ENCODE results near the gene CAPS.

Gene CAPS

DNA sequence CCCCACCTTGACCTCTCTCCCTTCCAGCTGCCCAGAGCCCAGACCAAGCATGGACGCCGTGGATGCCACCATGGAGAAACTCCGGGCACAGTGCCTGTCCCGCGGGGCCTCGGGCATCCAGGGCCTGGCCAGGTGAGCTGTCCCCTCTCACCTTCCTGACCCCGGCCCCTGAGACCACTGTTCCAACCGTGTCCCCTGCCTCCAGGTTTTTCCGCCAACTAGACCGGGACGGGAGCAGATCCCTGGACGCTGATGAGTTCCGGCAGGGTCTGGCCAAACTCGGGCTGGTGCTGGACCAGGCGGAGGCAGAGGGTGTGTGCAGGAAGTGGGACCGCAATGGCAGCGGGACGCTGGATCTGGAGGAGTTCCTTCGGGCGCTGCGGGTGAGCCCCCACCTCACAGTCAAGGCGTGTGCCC lies 312 bp downstream of the CAPS start:
- FAIRE-seq, result no peak

DNA sequence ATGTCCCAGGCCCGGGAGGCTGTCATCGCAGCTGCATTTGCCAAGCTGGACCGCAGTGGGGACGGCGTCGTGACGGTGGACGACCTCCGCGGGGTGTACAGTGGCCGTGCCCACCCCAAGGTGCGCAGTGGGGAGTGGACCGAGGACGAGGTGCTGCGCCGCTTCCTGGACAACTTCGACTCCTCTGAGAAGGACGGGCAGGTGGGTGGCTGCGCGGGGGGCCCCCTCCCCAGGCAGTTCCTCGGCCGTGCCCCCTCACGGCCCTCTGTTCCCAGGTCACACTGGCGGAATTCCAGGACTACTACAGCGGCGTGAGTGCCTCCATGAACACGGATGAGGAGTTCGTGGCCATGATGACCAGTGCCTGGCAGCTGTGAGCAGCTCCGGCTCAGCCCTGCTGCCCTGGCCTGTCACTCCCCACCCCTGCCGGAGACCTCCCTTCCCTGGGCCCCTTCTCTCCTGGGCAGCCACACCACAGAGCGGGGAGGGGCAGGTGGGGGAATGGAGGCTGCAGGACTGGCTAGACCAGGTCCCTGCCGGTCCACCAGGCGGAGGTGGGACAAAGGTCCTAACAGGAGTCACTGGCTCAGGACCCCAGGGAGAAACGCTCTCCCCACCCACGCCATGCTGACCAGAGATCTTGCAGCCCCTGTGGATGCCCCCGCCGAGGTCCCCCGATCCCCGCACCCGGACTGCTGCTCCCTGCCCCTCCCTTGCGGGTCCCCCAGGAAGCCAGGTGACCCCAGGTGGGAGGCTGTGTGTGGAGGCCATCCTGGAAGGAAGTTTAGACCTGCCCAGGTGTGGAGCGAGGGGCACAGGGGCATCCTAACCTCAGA lies 1.1 kb downstream of the CAPS start:
- no peak for FAIRE-seq

DNA sequence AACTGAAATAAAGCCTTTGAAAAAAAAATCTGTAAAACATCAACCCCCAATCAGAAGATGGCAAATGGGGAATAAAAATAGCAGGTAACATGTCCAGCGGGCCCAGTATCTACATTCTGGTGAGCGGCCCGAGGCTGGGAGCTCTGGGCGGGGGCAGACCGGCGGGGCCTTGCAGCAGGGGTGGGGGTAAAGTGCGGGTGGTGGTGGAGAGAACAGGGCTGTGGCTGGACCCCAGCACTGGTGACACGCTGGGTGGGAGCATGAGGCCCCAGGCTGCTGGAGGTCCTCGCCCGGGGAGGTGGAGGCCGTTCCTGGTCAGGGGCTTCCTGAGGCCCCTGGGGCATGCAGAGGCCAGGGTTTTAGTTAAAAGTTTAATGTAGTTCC lies 1.7 kb downstream of the CAPS start:
- no peak for FAIRE-seq

DNA sequence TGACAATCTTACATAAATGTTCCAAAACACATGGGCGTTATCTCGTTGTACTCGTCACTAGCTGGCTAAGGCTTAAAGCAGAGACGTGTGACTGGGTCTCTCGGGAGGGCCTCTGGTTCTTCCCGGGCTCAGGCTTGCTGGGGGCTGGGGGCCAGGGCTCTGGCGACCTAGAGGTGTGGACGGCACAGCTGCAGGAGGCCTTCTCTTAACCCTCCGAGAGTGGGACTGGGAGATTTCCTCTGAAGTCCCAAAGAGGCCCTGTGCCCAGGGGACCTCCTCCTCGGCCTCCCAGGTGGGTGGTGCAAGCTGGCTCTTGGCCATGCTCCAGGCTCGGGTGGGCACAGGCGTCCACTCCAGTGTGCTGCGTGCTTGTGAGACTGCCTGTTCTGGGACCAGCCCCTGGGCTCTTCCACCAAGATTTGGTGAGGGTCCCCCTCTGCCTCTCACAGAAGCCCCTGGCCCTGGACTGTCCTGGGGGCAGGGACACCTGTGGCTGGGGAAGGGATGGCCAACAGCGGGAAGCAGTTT lies 2.2 kb downstream of the CAPS start:
- no peak for FAIRE-seq

DNA sequence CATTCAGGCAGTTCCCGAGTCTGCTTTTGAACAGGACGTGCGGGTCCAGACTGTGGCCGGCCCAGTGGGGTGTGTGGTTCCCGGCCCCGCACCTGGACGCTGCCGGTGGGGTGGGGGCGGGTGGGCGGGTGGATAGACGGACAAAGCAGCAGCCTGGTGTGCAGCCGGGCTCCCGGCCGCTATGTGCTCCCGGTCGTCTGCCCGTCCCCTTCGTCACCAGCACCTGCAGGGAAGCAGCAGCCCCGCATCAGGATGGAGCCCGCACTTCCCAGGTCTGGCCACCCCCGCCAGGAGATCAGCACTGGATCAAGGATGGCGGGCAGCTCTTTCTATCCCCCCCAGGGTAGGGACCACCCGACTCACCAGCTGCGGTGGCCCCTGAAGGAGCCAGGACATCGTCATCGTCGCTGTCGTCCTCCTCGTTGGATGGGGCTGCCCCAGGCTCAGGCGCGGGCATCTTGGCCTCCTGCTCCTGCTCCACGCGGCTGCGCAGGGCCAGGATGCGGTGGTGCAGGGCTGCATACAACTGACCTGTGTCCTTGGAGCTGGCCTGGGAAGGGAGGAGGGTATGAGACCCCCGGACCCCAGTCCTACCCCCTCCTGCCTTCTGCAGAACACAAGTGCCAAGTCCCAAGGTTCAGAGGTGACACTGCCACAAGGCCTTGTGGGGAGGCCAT lies 3.5 kb downstream of the CAPS start:
- no peak for FAIRE-seq

DNA sequence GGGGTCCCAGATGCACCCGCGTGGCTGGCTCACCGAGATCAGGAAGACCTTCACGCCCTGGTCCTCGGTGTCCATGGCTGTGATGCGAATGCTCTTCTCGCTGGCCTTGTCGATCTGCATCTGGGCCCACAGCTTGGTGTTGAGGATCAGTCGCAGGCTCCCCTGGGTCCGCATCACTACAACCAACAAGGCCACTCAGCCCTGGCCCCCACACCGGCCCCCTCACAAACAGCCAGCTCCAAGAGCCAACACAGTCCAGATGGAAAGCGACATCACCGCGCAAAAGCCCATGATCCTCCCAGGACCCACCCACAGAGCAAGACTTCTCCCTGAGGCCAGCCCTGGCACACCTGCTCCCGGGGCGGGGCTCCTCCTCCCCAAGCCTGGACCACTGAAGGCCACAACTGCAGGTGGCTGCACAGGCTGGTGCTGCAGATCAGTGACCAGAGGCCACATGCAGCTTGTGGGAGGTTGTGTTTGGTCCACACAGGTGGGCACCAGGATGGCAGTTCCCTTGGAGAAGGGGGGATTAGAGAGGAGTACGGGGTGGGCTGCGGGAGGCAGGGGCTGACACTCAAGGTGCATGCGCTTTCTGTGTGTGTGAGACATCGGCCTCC lies 4.5 kb downstream of the CAPS start:
- FAIRE-seq, result no peak

DNA sequence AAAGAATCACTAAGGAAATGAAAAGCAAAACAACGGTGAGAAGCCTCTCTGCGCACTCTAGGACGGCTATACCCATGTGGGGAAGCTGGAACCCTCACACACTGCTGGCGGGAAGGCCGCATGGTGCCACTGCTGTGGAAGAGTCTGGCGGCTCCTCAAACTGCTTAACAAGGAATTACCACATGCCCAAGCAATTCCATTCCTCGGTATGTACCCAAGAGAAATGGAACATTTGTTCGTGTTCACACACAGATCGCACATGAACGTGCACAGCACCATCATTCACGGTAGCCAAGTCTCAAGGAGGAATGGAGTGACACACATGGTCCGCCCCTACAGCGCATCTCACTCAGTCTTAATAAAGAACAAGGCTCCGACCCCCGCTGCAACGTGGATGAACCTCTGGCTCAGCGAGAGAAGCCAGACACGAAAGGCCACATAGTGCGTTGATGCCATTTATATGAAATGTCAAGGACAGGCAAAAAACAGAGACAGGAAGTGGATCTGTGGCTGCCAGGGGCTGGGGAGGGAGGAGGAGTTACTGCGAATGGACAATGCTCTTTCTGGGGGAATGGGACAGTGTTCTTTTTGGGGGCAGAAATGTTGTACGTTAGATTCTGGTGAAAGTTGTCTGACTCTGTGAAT lies 7.6 kb downstream of the CAPS start:
- FAIRE-seq, result no peak

DNA sequence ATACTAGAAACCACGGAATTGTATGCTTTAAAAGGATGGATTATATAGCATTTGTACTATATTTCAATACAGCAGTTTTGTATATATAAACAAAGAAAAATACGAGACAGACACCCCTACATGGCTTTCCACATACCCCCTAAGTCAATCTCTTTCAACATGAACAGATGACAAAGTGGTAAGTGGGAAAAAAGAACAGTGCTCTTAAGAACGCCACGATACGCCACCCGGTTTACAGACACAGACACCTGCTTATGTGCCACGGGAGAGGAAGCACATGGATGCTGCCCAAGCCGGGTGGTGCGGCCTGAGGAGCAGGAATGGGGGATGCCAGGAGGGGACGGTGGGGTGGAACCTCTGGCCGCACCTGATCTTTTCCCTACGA lies 8.1 kb downstream of the CAPS start:
- FAIRE-seq, result no peak

DNA sequence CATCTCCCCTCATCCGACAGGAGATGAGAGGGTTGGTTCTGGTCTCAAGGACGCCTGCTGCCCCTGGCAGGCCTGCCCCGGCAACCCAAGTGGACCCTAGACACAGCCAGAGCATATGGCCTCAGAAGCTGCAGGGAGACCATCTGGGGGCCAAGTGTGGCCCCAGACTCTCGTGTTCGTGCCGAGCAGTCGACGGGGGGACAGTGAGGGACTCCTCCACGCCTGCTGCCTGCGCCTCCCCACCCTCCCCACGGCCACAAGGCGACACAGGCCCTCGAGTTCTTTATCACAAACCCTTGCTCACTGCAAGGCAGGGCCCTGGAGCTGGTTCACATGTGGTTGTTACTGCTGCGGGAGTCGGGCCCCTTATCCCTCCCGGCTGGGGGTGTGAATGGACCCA lies 9.3 kb downstream of the CAPS start:
- FAIRE-seq, result no peak

DNA sequence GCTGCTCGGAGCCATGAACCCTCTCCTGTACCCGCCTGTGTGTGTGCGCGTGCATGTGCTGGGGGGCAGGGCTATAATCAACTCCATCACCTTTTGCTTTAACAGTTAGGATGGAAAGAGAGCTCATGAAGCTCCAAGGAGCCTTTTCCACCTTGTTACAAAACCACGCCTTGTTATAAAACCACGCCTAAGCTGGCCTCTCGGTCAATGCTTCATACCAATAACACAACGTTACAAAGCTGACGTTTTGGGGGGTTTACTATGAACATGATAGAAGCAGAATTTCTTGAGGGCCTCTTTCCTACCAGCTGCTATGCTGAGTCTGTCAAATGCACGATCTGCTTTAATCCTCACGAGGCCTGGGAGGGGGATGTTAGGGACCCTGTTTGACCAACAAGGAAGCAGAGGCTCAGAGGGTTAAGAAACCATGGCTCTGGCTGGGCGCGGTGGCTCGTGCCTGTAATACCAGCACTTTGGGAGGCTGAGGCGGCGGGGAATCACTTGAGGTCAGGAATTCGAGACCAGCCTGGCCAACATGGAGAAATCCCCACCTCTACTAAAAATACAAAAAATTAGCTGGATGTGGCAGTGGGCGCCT lies 11.9 kb downstream of the CAPS start:
- FAIRE-seq, result no peak

DNA sequence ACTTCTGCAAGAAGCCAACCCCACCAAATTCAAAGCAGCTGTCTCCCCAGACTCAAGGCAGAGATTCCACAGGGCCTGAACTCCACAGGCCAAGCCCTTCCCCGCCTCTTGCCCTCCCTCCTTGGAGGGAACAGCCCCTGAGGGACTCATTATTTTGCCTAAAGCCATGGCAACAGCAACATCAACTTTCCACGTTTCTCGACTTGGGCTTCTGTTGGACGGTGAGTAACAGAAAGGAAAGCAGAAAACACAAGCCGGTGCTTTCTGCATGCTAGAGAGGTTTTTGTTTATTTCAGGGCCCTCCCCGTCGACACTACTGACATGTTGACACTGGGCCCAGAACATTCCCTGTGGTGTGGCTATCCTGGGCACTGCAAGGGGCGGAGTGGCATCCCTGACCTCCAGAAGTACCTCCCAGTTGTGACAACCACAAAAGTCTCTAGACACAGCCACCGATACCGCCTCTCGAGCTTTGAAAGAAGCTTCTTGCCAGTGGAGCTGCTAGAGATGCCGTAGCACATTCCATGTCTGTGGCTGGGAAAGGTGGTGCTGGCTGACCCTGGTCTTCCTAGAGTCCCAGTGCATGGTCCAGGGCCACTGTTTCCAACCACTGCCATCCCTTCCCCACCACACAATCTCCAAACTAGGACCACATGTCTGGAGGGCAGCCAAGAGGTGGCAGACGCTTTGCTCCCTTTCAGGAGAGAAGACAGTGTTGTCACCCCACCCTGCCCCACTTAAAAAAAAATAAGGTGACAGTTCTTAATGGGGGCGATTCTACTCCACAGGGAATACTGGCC lies 12.8 kb downstream of the CAPS start:
- FAIRE-seq, result no peak

DNA sequence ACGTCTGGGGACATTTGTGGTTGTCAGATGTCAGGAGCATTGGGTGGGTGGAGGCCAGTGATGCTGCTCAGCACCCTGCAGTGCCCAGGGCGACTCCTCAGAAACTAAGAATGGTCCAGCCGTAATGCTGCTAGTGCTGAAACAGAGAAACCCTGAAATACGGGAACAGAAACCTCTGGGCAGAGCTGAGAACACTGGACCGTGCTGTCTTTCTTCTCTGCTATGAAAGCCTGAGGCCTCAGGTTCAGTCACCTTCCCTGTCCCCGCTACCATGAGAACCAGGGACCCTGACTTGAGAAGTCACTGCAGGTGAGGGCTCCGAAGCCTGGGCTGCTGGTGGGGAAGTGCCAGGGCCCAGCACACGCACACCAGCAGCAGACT lies 13.4 kb downstream of the CAPS start:
- FAIRE-seq, result no peak

DNA sequence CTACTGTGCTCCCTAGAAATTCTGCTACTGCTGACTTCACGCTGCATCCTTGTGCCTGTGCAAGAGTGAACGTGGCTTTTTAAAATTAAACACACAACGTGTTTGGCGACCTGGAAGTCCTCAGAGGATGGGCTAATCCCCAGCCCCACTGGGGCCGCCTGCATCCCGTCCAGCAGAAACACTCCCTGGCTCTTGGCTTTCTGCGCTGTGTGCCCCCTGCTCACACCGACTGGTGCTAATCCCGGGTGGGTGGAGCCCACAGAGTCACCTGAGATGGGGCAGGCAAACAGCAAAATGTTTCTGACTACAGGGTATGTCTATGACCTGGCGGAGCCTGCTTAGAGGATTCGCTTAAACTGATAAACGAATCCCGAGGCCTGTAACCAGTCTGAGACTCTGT lies 15.1 kb downstream of the CAPS start:
- no peak for FAIRE-seq

DNA sequence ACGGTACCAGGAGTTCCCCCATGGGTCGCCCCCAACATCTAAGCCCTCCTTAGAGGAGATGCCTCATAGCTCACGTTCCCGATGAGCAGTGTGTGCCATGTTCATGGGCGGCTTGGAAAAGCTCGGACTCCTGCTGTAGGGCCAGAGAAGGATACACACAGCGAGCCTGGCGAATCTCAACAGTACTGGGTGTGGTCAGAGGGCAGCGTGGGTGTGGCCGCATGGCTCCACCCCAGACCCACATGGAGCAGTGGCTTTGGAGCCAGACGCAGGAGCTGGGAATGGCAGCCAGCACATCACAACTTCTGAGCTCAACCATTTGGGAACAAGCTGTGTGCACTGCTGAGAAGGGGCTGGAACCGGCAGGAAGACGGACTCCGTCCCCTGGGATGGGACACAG lies 15.6 kb downstream of the CAPS start:
- FAIRE-seq, result no peak

DNA sequence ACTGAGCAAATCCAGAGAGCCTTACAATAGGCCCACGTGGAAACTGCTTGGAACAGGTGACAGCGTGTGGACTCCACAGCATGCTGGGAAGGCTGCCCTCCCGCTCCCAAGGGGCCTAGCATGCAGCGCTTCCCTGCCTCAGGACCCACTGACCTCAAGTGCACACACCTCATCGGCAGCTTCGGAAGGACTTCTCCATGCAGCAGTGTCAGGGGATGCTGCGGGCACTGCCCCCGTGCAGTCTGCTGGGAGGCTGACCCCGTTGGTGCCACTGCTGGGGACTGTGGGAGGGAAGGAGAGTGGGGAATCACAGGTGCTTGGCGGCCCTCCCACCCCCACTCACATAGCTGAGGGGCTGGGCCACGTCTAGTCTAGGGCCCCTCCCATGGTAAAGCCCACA lies 17.2 kb downstream of the CAPS start:
- no peak for FAIRE-seq

DNA sequence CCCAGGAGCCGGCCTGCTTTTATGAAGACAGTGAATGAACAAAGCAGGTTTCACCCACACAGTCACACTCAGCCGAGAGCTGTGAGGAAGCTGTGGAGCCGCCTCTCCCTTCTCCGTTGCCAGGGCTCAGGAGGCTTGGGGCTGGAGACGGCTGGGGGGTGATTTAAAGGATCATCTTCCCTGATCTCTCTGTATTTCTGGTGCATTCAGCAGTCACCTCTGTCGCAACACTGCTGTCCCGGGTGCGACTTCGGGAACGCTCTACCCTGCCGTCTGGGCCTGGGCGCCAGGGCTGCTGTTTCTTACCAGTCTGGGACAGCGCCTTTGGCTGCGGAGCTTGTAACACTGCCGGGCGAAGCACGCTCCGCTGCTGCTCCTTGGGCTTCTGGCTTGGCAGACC lies 18.1 kb downstream of the CAPS start:
- FAIRE-seq, result no peak

DNA sequence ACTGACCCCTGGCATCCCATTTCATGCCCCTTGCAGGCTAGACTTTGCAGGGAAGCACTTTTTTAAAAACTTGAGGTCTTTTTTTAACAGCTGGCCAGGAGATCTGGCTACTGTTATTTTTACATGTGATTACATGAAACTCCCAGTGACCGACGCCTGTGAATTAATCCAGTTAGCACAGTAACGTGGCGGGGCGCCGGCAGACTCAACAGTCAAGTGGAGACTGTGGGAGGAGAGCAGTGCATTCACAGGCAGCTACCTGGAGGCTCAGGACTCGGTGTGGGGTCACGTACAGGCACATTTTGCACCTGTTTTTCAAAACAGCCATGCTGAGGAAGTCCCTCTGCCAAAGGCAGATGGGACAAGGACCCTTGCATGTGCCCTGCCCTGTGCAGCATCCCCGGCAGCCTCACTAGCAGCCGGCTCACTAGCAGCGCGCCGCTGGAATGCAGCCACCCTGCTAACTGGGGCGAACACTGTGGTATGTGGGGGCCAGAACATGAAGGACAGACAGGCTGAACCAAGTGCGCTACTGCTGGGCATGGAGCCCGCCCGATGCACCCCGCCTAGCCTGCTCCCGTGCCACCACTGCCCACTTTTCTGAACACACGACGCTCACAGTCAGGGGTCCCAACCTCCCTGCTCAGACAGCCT lies 18.7 kb downstream of the CAPS start:
- FAIRE-seq, result no peak

DNA sequence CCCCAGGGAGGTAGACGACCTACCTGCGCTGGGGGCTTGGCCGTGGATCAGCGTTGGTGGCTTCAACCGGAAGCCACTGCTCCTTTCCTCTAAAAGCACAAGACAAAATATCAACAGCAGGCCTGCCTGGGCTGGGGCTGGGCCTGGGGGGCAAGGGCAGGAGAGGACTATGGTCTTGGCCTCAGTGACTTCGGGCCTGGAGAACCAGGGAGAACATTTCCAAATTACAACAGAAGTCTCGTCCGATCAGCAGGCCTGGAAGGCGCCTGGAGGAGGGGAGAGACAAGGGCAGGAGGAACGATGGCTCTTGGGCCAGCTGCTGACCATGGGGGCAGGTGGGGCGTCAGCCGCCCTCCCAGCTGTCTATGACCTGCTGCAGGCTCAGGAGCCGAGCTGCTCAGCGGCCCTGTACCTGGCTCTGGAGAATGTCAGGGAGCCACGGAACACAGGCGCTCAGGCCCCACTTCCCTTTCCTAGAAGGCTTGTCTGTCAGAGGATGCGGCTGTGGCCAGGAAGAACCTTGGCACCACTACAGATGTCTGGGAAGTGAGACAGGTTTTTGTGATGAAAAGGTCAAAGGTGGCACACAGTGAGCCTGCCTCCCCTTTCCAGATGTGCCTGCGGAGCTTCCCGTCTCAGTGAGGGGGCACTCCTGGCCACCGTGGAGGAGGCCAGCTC lies 19.5 kb downstream of the CAPS start:
- FAIRE-seq, result no peak

DNA sequence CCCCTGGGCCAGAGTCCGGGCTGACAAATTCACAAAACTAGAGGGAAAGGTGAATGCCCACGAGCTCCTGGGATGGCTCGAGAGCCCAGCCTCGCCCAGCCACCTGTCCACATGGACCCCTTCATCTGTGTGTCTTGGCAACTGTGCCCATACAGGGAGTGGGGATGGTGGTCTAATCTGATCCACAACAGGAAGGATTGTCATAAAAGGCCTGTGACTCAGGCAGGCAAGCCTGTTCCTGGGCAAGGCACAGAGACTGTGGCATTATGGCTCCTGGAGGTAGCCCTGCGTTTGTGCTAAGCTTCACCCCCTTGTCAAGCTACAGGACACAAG lies 20.0 kb downstream of the CAPS start:
- FAIRE-seq, result no peak

DNA sequence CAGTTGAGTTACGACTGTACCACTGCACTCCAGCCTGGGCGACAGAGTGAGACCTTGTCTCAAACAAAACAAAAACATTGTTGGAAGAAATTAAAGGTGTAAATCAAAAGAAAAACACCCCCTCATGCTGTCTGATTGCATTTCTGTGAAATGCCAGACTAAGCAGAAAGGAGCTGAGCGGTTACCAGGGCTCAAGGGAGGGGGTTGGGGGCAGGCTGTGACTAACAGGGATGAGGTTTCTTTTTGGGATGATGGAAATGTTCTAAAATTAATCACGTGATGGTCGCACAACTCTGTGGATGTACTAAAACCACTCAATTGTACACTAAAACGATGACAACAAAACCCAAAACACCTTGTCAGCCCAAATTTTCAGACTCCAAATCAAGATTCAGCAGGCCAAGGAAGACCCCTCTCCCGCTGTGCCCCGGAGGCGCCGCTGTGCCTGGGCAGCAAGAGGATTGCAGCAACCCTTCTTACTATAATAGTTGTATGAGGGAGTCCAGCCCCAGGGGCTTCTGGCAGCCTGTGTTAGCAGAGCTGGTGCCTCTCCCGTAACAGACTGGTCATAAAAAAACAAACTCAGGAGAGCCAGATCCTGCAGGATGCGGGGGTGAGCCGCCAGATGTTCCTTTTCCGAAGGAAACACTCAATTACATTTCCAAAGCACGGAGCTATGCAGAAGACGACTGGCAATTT lies 20.9 kb downstream of the CAPS start:
- no peak for FAIRE-seq
